Fibroblast of skin of right biceps (primary cell): ENCODE measurements around the gene C2CD2.
A peak's percentile ranks its signal among the peaks of the same experiment; 100 is the strongest.

Source experiments
- DNase-seq: peaks from one replicate; pipeline ENCODE4 v3.0.0-alpha.2; 2013

Gene C2CD2

DNA sequence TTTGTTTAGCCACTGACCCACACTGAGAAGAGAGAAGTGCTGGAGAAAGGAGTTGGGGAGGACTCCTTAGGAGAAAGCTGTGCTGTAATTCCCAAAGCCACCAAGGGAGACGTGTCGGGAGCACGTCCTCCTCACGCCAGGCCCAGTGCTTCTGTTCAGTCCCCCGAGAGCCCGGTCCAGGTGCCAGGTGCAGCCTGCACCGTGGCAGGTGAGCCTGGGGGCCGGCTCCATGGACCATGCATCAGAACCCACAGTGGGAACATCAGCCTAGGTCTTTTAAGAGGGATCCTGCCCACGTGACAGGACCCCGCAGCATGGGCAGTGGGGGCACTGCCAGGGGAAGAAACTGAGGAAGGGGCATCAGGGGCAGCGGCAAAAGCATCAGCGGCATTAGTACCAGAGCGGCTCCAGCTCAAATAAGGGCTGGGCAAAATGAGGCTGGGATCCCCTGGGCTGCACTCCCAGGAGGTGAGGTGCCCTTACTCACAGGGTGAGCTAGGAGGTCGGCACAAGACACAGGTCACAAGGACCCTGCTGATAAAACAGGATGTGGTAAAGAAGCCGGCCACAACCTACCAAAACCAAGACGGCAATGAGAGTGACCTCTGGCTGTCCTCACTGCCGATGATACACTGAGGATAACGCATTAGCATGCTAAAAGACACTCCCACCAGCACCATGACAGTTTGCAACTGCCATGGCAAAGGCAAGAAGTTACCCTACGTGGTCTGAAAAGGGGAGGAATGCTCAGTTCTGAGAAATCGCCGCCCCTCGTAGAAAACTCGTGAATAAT, 50.1 kb downstream of the C2CD2 start:
- no peak for DNase-seq

DNA sequence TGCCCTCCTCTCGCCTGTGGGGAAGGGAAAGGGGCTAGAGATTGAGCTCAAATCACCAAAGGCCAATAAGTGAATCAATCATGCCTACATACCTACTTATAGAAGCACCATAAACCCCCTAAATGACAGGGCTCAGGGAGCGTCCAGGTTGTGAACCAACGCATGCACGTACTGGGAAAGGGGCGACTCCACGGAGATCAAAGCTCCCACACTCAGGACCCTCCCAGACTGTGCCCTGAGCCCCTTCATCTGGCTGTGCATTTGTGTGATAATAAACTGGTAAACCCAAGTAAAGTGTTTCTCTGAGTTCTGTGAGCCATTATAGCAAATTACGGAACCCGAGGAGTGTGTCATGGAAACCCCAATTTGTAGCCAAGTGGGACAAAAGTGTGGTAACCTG, 50.9 kb downstream of the C2CD2 start:
- no peak for DNase-seq

DNA sequence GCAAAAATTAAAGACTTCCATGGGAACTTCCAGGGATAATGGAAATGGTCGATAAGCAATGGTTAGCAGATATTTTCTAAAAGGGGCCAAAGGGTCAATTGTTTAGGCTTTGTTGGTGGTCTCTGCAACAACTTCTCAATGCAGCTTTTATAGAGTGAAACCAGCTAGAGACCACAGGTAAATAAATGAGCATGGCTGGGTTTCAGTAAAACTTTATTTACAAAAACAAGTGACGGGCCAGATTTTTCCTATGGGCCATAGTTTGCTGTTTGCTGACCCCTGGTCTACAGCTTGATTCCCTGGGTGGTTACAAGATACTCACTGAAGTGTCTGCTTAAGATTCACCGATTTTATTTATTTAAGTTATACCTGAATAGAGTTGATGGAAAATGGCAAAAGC, 52.0 kb downstream of the C2CD2 start:
- DNase-seq = no peak

DNA sequence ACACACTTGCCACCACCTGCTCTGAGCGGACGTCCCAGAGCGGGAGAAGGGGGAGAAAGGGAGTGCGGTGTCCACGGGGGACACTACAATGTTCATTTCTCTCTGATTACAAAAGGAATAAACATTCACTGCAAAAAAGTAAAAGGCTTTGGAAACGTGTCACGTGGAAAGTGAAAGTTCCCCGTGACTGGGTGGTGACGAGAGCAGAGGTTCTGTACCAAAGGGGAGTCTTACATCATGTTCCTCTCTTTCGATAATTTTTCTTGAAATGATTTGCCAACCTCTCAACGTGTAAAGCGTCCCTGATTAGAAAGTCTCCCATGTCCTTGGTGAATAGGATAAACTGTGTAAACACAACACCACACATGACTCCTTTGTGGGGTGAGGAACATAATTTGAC, 52.7 kb downstream of the C2CD2 start:
- no peak for DNase-seq

DNA sequence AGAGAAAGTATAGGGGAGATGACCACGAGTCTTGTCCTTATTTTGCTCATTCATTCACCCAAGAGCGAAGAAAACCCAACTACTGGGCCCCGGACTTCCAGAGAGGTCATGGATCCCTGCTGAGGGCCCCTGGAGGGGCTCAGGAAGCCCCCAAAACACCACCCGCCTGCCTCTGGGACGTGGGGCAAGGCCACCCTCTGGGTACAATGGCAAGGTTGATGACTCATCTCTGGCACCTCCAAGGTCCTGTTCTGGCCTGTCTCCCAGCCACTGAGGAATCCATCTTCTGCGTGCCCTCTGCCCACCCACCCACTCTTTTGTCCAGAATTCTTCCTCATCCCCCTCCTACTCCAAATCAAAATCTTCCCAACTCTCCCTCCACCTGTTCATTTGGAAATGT, 53.4 kb downstream of the C2CD2 start:
- no peak for DNase-seq

DNA sequence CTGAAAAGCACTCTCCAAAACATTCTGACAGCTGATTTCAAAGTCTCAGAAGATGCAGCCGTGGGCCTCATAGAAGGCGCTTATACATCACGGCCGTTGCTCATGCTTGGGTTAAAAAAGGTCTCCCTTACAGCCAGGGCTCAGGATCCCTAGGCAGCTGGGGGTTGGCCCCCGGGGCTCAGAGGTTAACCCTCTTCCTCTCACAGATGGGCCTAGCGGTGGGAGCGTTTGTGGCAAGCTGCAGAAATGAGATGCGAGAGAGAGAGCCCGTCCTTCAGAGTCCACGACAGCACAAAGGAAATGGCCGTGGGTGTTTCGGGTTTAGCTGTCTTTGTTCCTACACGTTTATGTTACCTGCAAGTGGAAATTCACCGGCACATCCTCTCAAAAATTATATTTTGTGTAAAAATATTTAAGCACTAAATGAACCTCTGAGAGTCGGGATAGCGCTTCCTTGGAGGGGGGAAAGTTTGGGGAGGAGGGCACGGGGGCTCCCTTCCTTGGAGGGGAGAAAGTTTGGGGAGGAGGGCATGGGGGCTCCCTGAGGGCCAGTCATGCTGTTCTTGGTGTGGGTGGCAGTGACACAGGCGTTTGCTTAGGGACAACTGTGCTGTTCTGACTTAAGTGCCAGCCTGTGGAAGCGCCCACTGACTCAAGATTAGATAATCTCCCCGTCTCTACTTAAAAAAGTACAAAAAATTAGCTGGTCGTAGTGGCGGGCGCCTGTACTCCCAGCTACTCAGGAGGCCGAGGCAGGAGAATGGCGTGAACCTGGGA, 54.2 kb downstream of the C2CD2 start:
- DNase-seq = no peak

DNA sequence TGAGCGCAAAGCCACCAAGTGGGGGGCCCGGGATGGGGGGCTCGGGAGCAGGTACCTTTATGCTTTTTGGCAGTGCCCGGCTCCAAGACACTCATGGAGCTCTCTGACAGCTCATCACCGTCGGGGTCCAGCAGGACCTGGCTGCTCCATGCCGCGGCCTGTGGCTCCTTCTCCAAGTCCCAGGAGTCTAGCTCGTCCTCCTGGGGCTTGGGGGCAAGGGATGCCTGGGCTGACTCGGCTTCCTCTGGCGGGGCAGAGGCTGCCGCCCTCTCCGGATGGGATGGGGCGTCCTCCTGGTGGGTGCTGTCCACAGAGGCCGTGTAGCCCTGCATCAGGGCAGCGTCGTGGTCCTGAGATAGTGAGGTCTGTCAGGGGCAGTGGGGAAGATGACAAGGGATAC, 54.8 kb downstream of the C2CD2 start:
- DNase-seq = no peak

DNA sequence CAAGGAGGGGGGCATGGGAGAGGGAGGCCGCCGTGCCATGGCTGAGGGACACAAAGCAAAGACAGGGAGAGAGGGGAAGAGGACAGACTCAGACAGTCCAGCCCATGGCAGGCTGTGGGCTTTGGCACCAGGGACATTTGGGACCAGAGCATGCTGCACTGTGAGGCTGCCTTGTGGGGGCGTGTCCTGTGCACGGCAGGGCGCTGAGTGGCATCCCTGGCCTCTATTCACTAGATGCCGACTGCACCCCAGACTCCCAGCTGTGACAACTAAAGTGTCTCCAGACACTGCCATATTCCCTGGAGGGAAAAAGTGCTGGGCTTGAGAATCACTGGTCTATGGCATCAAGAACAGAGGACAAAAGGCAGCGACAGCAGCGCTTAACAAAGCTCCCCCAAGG, 56.1 kb downstream of the C2CD2 start:
- DNase-seq = no peak

DNA sequence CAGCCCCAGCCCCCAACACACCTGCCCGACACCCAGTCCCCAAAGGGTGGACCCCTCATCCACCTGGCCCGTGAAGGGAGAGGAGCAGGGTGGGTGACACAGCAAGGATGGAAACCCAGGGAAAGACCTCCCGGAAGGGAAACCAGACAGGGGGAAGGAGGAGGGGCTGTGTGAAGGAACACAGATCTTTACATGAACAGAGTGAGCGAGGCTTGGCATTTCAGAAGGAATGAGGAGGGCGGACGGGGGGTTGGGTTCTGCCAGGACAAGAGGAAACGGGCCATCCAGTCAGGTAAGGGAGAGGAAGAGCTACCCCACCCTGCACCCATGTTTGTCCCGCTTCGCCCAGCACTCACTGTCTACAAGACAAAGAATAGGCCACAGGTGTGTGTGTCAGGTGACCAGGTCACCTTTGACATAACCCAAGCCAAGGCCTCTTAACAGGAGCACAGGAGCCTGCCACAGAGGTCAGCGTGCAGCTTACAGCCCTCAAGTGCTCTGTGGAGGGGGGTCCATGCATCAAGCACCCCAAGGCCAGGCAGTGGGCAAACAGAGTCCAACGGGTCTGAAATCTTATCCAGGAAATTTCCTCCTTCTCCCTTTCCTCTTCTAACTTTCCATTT, 56.7 kb downstream of the C2CD2 start:
- no peak for DNase-seq

DNA sequence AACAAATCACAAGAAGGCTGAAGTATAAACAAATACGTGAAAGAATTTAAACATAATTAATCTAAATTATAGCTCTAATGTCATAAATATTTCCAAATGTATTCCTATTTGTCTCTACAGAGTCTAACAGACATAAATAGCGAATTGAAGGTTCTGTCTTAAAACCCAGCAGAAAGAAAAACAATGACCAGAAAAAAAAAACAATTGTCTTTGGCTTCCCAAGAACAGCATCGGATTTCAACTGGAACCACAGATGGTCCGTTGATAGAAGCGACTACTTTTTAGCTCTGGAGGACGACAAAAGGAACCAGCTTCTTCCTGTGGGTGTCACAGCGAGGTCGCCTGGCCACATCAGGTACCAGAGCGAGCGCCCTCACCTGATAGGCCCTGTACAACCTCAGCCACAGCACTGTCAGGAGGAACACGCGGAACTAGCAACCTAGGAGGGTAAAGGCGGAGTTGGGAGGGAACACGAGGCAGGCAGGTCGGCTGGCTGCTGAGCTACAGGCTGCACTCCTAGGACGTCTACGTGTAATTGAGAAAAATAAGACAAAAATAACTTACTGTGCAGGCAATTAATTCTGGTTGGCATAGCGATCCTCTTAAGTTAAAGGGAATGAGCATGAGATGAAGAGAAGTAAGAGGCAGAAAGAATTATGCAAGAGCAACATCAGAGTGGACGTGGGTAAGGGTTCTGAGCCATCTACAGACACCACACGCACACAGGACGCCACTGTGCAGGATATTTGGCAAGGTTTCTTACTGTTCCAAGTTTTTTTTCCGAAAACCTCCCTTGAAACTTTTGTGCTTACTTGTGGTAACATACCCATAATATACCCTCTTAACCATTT, 58.0 kb downstream of the C2CD2 start:
- no peak for DNase-seq

DNA sequence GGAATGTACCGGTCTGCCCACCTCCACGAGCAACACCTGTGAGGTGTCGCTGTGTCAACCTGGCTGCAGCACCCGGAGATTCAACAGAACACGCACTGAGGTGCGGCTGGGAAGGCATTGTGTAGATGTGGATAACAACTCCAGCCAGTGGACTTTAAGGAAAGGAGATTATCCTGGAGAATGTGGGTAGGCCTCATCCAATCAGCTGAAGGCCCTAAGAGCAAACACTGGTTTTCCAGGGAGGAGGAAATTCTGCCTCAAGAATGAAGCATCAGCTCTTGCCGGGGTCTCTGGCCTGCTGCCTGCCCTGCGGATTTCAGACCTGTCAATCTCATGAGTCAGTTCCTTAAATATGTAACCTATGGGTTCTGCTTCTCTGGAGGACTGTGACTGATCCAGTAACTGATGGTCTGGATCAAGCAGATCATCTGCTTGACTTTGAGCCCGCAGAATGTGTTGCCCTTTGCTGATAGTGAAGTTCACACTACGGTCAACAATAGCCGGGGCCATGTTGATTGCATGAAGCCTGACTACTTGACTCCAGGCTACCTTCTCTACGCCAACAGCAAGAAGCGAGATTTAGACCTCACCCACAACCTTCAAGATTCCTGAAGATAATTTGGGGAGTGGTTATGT, 58.8 kb downstream of the C2CD2 start:
- peak; percentile 85 for DNase-seq

DNA sequence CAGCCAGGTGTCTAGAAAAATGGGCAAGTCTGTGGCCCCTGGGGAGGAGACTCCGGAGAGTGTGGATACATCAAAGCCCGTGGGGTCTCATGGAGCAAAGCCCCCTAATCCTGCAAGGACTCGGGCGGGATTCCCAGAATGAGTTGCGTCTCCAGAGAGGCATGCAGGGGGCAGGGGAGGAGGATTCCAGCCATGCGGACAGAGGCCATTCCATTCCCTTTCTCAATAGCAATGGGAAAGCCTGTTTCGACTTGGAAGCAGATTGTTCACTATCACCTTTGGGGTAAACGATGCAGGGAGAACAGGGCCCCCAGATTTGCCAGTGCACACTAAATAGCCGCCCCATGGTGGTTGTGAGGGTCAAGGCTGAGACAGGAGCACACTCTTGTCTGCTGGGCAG, 59.3 kb downstream of the C2CD2 start:
- DNase-seq = no peak

DNA sequence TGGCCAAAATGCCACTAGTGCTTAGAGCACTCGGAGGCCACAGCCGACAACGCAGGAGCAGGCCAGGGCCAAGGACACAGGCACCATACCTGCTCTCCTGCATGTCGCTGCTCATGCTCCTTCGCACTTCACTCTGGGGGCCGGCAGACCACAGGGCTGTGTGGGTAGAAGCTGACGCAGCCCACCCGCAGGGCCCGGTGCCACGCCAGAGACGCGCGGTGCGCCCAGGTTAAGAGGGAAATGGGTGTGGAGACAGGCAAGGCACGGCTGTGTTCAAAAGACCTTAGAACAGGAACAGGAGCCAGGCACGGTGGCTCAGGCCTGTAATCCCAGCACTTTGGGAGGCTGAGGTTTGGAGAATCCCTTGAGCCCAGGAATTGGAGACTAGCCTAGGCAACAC, 61.1 kb downstream of the C2CD2 start:
- DNase-seq = no peak

DNA sequence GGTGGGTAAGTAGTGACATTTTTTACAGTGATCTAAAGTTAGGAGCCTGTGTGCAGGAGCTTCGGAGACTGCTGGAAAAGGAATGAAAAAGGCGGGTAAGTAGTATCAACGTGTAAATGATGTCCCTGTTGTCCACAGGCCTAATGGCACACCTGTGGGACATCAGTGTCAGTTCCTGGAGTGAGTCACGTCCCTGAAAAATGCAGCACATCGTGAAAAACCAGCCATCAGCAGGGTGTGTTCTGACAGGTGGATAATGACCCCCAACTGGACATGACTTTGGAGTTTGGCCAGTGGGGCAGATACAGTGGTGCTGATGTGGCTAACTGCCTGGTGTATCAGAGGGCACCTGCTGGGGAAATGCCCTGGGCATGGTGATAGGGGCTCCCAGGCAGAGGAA, 62.7 kb downstream of the C2CD2 start:
- DNase-seq = no peak

DNA sequence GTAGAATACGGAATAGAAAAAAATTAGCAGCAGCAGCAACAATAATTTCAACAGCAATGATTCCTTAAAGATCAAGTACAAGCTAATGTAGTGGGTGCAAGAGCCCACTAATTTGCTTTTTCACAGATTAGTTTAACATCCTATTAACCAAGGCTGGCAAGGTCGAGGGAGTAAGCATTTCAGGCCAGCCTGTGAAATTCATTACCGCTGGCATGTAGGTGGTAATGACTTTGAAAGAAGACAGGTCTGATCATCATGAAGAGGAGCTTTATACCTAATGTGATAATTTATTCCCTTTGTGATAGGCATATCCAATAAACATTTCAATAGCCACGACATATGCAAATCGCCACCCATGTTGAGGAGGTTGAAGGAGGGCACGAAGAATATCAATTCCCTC, 63.5 kb downstream of the C2CD2 start:
- DNase-seq = no peak

DNA sequence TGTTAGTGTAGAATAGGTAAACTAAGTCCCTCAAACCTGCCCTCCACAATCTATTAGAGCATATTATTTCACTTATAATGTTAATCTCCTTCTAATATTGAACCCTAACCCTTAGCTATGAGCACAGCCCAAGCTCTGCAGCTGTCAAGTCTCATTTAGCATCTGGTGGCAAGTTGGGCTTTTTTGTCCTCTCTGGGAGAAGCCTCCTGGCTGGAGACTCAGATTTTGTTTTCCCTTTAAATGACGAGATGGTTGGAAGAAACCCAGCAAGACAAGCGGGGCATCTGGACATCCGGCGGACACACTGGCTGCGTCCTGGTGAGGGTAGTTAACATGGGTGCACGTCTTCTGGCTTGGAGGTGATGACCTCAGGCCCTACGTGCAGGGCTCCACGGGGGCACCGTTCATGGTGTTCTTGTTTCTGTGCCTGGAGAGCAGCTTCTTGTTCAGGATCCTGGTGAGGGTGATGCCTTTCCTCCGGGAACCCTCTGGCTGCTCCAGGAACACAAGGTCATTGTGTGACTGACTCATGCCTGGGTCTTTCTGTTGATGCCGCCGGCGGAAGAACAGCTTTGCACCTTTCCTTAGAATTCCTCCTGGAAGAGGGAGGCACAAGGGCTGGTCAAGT, 65.0 kb downstream of the C2CD2 start:
- no peak for DNase-seq

DNA sequence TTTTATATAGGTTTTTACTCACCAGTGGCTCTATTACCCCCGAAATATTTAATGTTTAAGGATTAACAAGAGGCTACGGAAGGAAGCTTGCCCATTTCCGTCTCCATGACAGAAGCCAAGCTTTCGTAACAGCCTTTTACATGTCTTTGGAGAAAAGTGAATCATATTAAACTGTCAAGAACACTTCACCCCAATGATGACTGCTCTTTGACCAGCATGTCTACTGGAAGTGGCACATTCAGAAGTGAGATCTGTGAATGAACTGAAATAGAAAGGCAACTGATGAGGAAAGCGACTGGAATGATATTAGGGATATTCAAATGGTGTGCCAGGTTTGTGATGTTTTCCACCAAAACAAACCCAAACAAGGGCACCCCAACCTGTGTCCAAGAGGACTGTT, 66.2 kb downstream of the C2CD2 start:
- DNase-seq = no peak

DNA sequence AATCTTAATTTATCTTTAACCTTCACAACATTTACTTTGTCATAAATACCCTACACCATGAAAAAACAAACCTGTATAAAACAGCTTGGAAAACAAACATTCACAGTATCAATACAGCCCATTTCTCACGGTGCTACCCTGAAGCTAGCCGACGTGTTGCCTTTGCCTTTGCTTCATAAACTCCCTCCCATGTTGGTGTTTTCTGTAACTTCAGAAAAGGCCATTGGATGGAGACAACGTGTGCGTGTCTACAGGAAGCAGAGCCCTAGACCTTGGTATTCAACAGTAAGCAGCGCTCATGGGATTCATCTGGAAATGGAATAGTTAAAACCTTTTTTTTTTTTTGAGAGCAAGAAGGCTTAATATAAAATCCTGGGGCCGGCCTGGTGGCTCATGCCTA, 67.5 kb downstream of the C2CD2 start:
- DNase-seq = no peak

DNA sequence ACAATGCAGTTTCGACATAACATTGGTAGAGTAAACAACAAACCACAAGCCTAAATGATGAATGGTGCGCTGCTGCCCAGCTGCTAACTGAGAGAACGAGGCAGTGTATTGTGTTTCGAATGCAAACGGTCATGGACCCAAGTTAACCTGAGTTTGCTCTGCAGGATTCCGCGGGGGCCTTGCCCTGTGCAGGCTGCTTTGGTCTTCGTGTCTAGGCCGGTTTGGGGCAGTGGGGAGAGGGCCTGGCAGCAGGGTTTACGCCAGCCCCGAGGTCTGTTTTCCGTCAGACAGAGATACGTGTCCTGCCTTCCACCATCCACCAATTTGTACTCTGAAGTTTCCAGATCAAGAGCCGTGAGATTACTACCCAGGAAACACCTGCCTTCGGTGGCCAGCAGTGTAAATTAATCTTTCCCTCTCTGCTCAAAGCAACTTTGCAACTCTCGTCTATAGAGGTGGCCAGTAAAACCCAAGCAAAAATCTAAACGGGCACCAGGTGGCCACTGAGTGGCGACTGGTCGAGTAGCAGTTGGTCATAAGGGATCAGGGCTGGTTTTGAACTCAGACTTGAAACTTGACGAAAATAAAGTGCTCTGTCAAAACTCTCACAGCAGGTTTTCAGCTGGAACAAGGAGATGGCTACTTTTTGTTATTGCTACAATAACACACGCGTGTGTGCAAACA, 68.3 kb downstream of the C2CD2 start:
- no peak for DNase-seq

DNA sequence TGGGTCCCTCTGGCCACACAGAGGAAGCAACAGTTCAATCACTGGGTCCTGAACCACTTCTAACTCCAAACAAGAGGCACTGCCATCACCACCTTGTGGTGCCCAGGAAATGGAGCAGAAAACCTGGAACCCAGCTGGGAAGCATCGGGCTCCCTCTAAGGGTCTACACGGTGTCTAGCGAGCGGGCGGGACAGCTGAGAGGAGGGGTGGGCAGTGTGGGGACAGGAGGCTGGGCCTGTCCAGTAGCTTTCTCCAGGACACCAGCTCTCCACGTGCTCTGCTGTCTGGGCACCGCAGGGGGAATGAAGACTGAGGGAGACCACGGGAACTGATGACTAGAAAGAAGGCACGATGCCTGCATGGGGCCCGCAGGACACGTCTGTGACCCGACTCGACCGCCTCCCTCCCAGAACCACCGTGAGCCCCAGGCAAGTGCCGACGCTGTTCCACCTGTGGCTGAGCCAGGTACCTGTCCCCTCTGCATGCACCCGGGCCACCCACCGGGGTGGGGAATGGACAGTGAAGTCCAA, 69.3 kb downstream of the C2CD2 start:
- no peak for DNase-seq

DNA sequence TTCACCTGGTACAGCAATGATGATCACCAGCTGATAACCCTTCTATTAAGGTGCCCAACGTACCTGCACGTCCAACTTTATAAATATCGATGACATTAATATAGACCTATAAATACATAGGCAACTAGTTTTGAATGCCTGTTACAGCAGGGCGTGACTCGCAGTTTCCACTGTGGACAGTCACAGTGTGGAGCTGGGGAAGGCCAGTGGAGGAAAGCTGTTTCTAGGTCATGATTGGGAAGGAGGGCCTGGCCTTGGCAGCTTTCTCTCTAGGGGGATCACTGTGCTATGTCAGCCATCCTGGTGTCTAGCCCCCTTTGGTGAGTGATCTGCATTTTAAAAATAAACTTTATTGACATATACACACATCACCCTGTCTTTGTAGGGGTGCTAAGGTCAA, 70.2 kb downstream of the C2CD2 start:
- no peak for DNase-seq
